Occipital lobe (tissue), 3 donors: ENCODE results near the gene RTF1. TPM values are rescaled to one million over a fixed set of nuclear protein-coding genes. Genes with fewer than 3 reads are reported as not detected.

Experiments used
- DNase-seq: peaks from one replicate; lab custom pipeline; 2025; lab: John Stamatoyannopoulos, UW
- small RNA-seq: library from RNA; depleted of rRNA; stranded (forward); fragments of <200 nt; gene quantifications from one replicate; pipeline ENCODE3, GENCODE V24; 2014
- total RNA-seq: library from RNA; depleted of rRNA; stranded (reverse); fragments of >200 nt; gene quantifications from one replicate; pipeline ENCODE4 v1.2.3, GENCODE V29; 2014

RTF1 gene
- total RNA-seq, 1 donor from 2014 or later: 59.0 TPM

DNA sequence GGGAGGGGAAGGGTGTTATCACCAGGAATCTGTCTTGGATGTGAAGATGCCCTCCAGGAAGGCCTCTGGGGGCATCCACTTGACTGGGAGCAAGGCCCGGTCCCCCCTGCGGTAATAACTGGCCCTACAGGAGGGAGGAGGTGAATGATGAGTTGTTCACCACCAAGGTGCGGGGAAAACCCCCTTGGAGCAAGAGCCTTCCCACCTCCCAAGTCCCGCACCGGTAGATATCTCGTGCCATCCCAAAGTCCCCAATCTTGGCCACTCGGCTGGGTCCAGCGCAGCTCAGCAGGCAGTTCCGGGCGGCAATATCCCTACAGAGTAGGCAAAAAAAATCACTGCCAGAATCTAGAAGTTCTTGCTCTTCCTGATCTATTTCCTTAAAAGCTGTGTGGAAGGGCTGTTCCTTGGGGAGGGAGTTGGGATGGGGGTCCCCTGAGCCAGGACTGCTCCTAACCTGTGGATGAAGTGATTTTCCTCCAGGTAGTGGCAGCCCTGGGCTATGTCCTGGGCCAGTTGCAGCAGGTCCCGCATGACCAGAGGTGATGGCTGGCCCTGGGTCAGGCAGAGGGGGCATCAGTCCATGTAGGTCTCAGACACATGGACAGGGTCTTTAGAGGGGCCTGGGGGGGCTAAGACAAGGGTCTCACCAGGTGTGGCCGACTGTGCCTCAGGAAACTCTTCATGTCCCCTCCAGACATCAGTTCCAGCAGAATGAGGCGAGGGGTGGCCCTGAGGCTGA is 88.0 kb downstream of the RTF1 start:
- no peak for DNase-seq

DNA sequence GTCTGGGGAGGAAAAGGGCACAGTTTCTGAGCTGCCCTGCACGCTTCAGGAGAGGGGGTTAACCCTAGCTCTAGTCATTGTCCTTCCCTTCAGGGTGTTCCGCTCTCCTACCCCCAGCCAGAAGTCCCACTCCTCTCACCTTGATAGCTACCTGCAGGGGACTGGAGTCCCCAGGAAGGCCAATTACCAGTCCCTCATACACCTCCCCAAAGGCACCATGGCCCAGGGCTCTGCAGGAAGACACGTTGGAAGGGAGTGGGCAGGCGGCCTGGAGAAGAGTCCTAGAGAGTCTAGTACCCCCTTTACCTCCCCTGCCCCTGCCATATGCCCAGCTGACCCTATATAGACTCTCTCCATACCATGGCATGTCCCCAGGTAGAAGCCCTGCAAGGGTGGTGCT is 88.9 kb downstream of the RTF1 start:
- no peak for DNase-seq

DNA sequence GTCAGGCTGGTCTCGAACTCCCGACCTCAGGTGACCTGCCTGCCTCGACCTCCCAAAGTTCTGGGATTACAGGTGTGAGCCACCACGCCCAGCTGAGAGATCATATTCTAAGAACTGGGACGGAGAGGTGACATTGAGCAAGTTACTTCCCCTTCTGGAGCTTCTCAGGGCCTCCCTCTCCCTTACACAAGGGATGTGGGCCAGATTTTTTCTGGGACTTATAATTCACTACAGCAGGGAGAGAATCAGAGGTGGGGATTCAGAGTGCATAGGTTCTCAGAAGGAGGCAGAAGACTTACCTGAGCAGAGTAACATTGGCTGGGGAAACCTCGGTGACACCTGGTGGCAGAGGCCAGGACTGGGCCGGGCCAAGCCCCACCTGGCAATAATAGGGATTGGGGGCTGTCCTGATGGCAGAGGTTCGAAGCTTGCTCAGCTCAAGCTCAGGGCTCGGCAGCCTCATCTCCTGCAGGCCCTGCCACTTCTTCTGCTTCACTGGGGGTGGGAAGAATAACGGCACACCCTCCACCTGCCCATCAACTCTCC is 90.0 kb downstream of the RTF1 start:
- DNase-seq: no peak

DNA sequence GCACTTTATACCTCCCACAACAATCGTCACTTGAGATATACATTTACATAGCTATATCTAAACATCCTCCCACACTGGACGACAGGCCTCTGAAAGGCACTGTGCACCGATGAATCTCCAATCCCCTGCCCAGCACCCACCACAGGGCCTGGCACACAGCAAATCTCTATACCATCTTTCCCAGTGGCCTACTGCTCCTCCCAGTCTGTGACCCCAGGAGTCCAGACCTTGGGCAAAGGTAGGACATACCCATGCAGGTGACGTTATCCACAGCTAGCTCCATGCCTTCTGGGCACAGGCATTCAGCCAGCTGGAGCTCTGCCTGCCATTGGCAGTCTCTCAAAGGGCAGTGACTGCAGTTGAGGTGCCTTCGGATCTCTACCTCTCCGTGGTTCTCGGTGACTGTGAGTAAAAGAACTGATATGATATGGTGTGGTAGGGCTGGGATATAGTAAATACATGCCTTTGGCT is 91.0 kb downstream of the RTF1 start:
- DNase-seq: no peak

DNA sequence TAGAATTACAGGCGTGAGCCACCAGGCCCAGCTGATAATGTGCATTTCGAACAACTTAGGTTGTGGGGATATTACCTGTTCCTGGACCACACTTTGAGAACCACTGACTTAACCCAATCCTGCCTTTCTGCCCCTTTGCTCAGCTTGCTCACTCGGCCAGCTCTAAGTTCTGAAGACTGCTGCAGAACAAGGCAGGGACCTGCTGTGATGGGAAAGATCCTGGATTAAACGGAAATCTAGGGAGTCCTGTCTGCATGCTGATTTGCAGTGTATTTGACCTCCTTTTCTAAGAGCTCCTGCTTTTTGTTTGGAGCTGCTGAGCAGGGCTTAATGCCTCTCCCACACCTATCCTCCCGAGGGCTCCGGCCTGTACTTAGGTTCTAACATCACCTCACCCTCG is 93.8 kb downstream of the RTF1 start:
- DNase-seq: no peak

DNA sequence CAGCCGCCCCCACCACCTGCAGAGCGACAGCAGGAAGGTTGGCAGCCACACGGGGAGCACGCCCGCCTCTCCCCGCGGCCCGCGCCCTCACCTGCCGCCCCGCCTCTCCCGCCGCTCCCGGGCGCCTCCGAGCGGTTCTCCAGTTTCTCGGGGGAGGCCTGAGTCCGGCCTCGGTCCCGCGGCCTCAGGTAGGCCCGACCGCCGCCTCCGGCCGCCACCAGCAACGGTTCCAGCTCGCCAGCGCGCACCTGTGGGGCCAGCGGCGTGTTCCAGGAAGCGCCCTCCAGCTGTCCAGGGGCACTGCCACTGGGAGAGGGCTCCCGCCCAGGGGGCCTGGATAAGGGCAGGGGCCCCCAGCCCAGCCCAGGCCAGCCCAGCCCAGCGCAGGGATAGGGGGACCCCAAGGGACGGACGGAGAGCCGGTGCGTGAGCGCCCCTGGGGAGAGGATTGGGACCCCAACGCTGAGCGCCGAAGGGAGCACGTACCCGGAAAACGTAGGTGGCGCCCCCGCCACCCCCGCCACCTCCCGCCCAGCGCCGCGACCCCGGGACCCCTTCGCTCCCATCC is 94.5 kb downstream of the RTF1 start:
- DNase-seq: no peak

DNA sequence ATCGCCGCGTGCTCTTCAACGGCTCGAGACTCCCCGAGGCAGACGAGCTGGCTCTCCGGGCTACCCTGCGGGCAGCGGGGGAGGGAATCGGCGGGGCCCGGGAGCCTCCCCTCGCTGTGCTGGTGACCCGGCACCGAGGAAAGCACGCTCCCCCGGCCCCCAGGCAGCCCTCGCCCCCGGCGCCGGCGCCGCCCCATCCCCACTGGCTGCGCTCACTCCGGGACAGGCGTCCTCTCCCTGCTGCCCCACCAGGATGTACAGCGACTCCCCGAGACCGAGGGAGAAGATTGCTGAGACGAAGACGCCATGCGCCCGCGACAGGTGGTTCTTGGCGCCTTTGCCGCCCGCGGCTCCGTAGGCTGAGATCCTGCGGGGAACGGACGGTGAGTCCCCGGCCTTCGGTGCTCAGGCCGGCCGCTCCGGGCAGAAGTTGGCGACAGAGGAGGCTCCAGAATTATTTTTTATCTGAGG is 95.0 kb downstream of the RTF1 start:
- DNase-seq: no peak

DNA sequence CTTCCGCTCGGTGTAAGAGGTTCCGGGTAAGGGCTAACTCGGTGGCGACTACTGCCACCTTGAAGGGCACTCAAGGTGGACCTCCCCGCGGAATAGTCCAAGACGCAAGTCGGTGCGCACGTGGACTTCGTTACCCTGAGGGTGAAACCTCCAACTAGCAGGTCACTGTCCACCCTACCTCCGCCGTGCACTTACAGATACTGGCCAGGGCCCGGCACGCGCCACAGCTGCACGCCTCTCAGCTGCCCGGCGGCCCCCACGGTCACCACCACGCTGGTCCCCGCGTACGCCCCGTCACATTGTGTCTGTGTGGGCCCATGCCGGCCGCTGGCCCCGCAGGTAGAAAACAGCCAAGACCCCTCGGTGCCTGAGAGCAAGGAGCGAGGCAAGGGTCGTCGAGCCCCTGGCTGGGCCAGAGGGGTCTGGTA is 95.6 kb downstream of the RTF1 start:
- no peak for DNase-seq

DNA sequence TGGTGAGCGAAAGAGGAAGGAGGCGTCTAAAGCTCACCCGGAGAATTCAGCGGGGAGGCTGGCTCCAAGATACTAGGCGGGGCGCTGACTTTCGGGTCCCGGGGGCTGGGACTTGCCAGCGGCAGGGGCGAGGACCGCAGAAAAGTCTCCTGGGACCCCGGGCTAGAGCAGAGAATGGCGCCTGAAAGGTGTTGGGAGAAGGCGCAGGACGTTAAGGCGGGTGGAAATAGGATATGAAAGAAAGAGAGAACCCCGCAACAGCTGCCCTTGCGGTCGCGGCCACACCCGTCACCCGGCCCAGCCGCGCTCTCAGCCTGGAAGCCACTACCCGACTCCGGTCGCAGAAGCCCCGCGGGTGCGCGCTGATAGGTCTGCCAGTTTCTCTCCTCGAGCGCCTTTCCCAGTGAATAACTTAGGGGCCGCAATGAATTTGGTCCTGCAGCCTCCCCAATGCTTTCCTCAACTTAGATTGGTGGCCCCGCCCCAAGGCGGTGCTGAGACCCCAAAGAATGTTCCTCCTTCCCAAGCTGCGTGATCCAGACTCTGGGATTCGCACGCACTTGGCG is 96.1 kb downstream of the RTF1 start:
- no peak for DNase-seq

DNA sequence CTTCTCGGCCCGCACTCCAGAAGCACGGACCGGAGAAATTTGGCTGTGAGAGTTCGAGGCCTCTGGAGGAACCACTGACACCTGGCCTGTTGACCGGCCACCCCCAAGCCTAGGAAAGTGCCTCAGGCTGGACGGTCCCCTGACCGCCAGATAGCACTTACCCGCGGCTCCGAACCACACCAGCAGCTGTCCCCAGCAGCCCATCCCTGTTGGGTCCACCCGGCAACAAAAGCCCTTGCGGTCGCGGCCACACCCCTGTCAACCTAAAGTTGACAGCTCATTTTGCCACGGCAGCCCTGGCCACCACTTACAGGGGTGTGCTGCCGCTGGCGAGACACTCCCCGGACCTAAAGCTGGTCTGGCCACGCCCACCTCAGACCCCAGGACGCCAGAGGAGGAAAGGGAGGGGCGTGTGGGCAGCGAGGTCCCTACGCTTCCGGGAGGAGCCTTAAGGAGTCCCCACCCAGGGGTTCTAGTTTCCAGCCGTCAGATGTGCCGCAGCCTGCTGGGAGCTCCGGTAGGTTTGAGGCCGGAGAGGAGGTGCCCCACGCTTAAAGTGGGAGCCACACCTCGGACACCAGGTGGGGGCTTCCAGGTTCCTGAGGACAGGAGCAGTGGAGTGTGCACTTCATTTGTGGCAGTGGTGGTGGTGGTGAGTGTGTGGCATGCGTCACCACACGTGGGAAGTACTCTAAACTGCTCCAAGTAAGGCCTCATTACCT is 96.8 kb downstream of the RTF1 start, which contains the start of gene LTK:
TSS of gene LTK (minus strand) at position 322 of the 722 bp plus-strand sequence. CDS start at position 204, 118 bp downstream.
- DNase-seq: no peak

DNA sequence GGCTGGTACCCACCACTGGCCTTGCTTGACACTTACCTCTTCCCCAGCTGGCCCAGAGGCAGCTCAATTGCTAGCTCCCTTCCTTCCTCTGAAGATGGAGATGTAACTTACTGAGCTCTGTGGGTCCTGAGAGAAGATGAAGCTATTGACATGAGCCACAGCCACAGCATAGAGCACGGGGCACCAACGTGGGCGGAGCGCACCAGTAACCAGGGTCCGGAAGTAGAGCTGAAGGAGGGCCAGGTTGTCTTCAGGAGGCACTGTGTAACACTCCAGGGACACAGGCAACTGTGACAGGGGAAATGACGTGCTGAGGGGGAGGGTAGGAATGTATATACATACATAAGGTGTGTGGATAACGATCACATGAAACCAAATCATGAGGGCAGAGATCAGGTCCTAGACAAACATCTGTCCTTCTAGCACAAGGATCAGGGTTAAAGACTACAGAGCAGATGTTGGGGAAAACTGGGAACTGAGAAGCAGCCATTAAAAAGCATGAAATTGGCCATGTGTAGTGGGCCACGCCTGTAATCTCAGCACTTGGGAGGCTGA is 101.1 kb downstream of the RTF1 start:
- DNase-seq: no peak

DNA sequence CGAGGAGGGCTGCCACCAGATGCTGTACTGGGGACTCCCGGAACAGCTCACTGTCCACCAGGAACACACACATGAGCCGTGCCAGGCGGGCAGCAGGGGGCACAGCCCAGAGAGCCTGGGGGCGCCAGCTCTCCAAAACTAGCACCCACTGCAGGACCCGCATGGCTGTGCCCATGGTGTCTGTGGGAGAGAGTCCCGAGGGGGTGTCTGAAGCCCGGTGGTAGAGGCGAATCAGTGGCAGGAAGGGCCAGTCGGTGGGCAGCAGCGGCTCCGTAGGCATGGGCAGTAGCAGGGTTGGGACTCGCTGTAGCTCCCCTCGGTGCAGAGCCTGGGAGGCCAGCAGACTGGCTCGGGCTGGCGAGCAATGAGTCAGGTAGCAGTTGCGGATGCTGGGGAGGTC is 103.7 kb downstream of the RTF1 start:
- DNase-seq: no peak

DNA sequence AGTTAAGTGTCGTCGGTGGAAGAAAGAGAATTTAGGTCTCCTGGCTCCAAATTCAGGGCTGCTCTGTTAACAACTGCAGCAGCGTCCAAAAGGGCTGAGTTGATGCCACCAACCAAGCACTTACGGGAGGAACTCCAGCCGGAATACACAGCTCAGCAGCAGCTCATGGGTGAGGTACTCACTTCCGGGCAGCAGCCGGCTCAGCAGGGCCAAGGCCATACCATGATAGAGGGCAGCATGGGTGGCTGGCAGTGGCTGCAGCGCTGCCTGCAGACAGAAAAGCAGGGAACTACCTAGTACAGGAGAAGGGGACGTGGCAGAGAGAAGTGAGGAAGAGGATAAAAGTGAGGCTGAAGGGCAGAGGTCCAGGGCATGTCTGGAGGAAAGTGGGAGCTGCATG is 104.7 kb downstream of the RTF1 start:
- no peak for DNase-seq

DNA sequence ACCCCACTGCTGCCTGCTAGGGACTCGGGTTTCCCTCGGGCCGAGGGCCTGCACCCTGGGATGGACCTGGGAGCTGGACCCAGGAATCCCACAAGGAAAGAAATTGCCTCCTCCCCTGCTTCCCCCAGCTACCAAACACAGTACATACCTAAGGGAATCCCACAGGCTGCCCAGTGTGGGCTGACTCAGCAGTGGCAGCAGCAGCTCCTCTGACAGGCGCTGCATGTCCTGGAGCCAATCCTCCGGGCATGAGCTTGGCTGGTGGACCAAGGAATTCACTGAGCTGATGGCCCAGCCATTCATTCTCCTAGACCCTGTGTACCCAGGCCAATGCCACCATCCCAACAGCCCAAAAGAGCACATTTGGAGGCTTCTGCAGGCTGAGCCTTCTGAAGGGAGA is 106.2 kb downstream of the RTF1 start:
- no peak for DNase-seq

DNA sequence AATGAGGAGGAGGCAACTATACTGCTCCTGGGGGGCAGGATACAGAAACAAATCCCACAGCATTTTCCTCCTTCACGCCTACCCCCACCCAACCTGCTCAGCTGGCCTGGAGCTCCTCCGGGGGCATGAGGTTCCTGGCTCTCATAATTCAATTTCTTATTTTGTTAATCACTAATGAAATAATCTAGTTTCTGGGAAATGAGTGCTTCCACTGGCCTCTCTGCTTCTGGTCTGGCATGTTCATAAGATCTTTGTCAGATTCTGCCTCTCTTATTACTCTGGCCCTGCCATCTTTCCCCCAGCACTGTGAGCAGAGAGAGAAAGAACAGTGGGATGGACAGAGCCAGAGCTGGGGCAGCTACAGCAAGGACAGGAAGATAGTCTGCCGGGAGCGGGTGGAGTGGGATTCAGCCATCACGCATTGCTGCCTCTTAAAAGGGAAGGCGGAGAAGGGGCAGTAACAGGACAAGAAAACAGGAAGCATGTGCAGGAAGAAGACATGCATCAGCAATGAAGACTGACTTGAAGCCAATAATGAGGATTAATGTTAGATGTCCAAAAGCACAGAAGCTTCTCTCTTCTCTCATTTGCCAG is 113.6 kb downstream of the RTF1 start:
- DNase-seq: no peak

Small RNA genes lying within 50 kb of the gene (small RNA-seq; reads per million reads assigned to genes)
- not detected for gene RNU6-1169P

Other genes with a start within 250 kb of the RTF1 start
- 0.78 TPM for gene EXD1, start 186.3 kb upstream of the RTF1 start, total RNA-seq
- gene CHP1, start 185.8 kb upstream of the RTF1 start, total RNA-seq: 54.6 TPM
- 3.1 TPM for gene OIP5, start 84.5 kb upstream of the RTF1 start, total RNA-seq
- gene NUSAP1, start 84.2 kb upstream of the RTF1 start, total RNA-seq: 20.7 TPM
- gene NDUFAF1, start 14.6 kb upstream of the RTF1 start, total RNA-seq: 24.2 TPM
- gene ITPKA, start 76.8 kb downstream of the RTF1 start, total RNA-seq: 0.31 TPM
- not detected for gene LTK, start 96.7 kb downstream of the RTF1 start, total RNA-seq
- gene RPAP1, start 127.2 kb downstream of the RTF1 start, total RNA-seq: 10.1 TPM
- 20.3 TPM for gene TYRO3, start 142.1 kb downstream of the RTF1 start, total RNA-seq
- 112 TPM for gene MGA, start 243.3 kb downstream of the RTF1 start, total RNA-seq